ENCODE measurements around the gene MARCHF3. TPM values are rescaled to one million over a fixed set of nuclear protein-coding genes. Genes with fewer than 3 reads are reported as not detected.

MARCHF3 gene
- total RNA-seq, 4 donors from 2014 or later, result 3.0 to 14.5 (median 4.6) TPM

GRCh38 chr5:126888175-126888574, 142.2 kb downstream of the MARCHF3 start:
- Histone ChIP-seq H3K4me1 (no peaks in the 10 kb centered on the region), H3K4me3 (replicated peaks in 1 of 3) (no peak overlapping the region), H3K36me3 (no peaks in the 10 kb centered on the region), H3K27ac (no peak overlapping the region), H3K27me3 (no peaks in the 10 kb centered on the region), H3K9me3 (no peaks in the 10 kb centered on the region)
- intact Hi-C loops (cut with DNase I), result no loop called here
- TF ChIP-seq CTCF (IDR thresholded peaks at IDR 0.05) (no peak), POLR2A (IDR thresholded peaks at IDR 0.05) (no peak)
- no peak for DNase-seq
- 79 to 84% methylated on average over 1 of the region's 1 CpG for WGBS, 2 donors

GRCh38 chr5:126884269-126884819, 146.0 kb downstream of the MARCHF3 start:
- H3K4me1 ChIP-seq, result no peaks in the 10 kb centered on the region
- no peak for TF ChIP-seq CTCF (IDR thresholded peaks at IDR 0.05)
- no peak for TF ChIP-seq POLR2A (IDR thresholded peaks at IDR 0.05)
- no peak overlapping the region for H3K4me3 ChIP-seq (replicated peaks in 1 of 3)
- no peaks in the 10 kb centered on the region for H3K27me3 ChIP-seq
- 49 to 61% methylated on average over 5 of the region's 5 CpGs for WGBS, 2 donors
- H3K9me3 ChIP-seq, result no peaks in the 10 kb centered on the region
- intact Hi-C loops (cut with DNase I), result no loop called here
- DNase-seq, result no peak
- no peak overlapping the region for H3K27ac ChIP-seq
- H3K36me3 ChIP-seq, result no peaks in the 10 kb centered on the region

GRCh38 chr5:126883564-126884245, 146.7 kb downstream of the MARCHF3 start:
- Histone ChIP-seq H3K9me3 (no peaks in the 10 kb centered on the region), H3K27me3 (no peaks in the 10 kb centered on the region), H3K4me1 (no peaks in the 10 kb centered on the region), H3K36me3 (no peaks in the 10 kb centered on the region), H3K4me3 (replicated peaks in 1 of 3) (no peak overlapping the region), H3K27ac (no peak overlapping the region)
- DNase-seq, result no peak
- TF ChIP-seq POLR2A (IDR thresholded peaks at IDR 0.05) (no peak), CTCF (IDR thresholded peaks at IDR 0.05) (no peak)
- intact Hi-C loops (cut with DNase I), result no loop called here
- 64 to 67% methylated on average over 2 of the region's 2 CpGs for WGBS, 2 donors

- H3K9me3 ChIP-seq, result no peaks in the 10 kb centered on the region
- no peak overlapping the region for H3K27ac ChIP-seq
- no peak for TF ChIP-seq POLR2A (IDR thresholded peaks at IDR 0.05)
- no peak for TF ChIP-seq CTCF (IDR thresholded peaks at IDR 0.05)
- 89 to 90% methylated on average over 5 of the region's 5 CpGs for WGBS, 2 donors
- no peaks in the 10 kb centered on the region for H3K27me3 ChIP-seq
- H3K4me3 ChIP-seq (replicated peaks in 1 of 3), result no peak overlapping the region
- H3K36me3 ChIP-seq, result no peaks in the 10 kb centered on the region
- DNase-seq, result no peak
- intact Hi-C loops (cut with DNase I), result no loop called here
- no peaks in the 10 kb centered on the region for H3K4me1 ChIP-seq
Observed at GRCh38 chr5:126881821-126882600, 148.3 kb downstream of the MARCHF3 start.

- Histone ChIP-seq H3K4me3 (replicated peaks in 1 of 3) (no peak overlapping the region), H3K9me3 (no peaks in the 10 kb centered on the region), H3K27me3 (no peaks in the 10 kb centered on the region), H3K27ac (no peak overlapping the region), H3K36me3 (no peaks in the 10 kb centered on the region), H3K4me1 (no peaks in the 10 kb centered on the region)
- WGBS, 2 donors, result 77 to 84% methylated on average over 4 of the region's 4 CpGs
- no peak for DNase-seq
- TF ChIP-seq POLR2A (IDR thresholded peaks at IDR 0.05) (no peak), CTCF (IDR thresholded peaks at IDR 0.05) (no peak)
- intact Hi-C loops (cut with DNase I), result no loop called here
Observed at GRCh38 chr5:126878634-126879033, 151.7 kb downstream of the MARCHF3 start.
